GM12875 (cell line): ENCODE results near the gene TFDP1.
"Not testable (repeated sequence)": the region's sequence is repeated elsewhere in the genome, so short reads cannot be mapped to it uniquely, and the experiment has no call there.

Source experiments
- H3K4me3 ChIP-seq: one replicate; pipeline ENCODE4 v1.5.1; 2011; ENCODE audit warnings: low read depth, low read length, control low read depth
- TF ChIP-seq, protein P1 (sequence below): IDR thresholded peaks from 2 replicates; pipeline ENCODE4 v1.5.1; 2011; ENCODE audit warnings: low read depth, mild to moderate bottlenecking, control low read depth, inconsistent platforms, low read length, moderate library complexity, borderline replicate concordance; ENCODE audit not compliant: insufficient read depth

Gene TFDP1

DNA sequence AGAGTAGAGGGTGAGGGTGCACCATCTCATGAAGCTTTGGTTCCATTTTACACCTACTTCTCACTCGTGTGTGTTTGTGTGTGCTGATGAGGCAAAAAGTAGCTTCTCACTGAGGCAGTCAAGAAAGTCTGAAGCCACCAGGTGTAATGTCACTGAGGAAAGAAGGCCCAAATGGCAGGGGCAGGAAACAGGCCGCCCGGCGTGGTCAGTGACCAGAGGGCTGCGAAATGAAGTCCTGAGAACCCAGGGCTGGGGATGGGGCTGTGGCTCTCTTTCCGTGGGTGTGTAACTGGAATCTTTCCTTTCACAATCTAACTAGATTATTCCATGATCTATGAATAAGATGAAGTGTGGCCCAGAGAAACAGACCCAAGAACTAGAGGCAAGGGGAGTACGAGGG is 25.5 kb upstream of the TFDP1 start:
- TF ChIP-seq, protein P1, sequence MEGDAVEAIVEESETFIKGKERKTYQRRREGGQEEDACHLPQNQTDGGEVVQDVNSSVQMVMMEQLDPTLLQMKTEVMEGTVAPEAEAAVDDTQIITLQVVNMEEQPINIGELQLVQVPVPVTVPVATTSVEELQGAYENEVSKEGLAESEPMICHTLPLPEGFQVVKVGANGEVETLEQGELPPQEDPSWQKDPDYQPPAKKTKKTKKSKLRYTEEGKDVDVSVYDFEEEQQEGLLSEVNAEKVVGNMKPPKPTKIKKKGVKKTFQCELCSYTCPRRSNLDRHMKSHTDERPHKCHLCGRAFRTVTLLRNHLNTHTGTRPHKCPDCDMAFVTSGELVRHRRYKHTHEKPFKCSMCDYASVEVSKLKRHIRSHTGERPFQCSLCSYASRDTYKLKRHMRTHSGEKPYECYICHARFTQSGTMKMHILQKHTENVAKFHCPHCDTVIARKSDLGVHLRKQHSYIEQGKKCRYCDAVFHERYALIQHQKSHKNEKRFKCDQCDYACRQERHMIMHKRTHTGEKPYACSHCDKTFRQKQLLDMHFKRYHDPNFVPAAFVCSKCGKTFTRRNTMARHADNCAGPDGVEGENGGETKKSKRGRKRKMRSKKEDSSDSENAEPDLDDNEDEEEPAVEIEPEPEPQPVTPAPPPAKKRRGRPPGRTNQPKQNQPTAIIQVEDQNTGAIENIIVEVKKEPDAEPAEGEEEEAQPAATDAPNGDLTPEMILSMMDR = no peak

DNA sequence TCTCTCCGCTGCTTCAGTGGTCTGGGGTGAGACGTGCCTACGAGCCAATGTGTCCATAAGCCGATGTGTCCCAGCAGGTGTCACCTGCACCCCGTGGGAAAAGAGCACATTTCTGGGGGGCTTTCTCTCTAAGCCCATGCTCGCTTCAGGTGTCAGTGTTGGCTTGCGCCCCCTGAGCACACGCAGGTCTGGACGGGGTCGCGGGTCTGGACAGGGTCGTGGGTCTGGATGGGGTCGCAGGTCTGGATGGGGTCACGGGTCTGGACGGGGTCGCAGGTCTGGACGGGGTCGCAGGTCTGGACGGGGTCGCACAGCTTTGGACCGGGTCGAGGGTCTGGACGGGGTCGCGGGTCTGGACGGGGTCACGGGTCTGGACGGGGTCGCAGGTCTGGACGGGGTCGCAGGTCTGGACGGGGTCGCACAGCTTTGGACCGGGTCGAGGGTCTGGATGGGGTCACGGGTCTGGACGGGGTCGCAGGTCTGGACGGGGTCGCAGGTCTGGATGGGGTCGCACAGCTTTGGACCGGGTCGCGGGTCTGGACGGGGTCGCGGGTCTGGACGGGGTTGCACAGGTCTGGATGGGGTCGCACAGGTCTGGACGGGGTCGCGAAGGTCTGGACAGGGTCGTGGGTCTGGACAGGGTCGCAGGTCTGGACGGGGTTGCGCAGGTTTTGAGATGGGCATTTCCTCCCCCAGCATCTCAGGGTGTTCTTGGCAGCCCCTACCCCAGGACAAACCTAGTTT is 24.5 kb upstream of the TFDP1 start:
- TF ChIP-seq, protein P1 = no peak
- no peak overlapping the region for H3K4me3 ChIP-seq

More for the DNA sequence above, 25.5 kb upstream of the TFDP1 start:
- no peak overlapping the region for H3K4me3 ChIP-seq

DNA sequence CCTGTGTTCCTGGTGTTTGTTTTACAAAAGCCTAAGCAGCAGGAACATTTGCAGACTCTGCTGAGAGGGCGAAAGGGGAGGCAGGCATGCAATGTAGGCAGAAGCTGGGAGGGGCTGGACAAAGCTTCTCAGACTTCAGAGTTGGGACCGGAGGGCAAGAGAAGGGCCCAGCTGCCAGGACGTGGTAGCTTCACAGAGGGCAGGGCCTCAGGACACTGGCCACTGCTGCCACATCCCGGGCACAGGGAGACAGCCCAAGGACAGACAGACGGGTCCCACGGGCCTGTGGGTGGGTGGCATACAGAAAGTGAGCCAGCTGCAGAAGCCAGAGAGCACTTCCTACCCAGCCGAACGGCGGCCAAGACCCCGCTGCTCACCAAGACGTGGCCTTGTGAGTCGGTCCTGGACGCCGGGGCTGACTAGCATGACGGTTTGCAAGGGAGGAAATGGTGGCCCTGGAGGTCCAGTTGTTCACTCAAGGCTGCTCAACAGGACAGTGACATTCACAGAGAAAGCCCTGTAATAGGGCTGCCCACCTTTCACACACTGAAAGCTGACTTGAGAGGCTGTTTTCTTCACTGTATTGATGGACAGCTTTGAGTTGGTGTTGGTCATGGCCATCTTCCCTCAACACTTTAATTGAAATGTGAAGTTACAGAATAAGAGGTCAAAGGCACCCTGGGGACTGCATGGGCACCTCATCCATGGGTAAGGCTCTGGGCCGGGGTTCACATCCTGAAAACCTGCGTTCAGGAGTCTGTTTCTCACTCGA is 23.7 kb upstream of the TFDP1 start:
- no peak overlapping the region for H3K4me3 ChIP-seq
- TF ChIP-seq, protein P1 = no peak

DNA sequence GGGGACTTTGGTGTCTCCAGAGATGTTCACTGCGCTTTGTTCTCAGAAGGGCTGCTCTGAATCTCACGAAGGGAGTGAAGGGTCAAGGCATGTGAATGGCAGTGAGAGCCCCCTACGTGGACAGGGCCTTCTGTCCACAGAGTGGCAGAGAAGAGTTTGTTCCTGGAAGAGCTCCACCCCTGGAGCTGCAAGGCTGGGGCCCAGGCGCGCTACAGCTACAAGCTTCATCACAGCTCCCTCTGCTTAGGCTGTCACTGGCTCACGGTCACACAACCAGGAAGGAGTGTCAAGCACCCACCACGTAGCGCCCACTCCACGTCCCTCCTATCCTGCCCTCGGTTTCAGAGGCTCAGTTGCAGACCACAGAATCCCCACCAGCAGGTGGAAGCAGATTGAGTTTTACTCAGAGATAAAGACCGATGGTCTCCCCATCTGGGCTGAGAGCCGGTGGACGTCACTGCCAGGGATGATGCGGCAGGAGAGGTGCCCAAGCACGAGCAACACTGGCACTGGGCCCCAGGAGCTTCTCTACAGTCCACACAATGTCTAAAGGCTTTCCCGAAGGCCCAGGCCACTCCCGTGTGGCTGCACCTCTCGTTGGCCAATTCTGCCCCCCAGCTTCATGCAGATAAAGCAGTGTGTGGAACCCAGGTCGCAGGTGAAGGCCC is 23.0 kb upstream of the TFDP1 start:
- TF ChIP-seq, protein P1 = no peak
- no peak overlapping the region for H3K4me3 ChIP-seq

DNA sequence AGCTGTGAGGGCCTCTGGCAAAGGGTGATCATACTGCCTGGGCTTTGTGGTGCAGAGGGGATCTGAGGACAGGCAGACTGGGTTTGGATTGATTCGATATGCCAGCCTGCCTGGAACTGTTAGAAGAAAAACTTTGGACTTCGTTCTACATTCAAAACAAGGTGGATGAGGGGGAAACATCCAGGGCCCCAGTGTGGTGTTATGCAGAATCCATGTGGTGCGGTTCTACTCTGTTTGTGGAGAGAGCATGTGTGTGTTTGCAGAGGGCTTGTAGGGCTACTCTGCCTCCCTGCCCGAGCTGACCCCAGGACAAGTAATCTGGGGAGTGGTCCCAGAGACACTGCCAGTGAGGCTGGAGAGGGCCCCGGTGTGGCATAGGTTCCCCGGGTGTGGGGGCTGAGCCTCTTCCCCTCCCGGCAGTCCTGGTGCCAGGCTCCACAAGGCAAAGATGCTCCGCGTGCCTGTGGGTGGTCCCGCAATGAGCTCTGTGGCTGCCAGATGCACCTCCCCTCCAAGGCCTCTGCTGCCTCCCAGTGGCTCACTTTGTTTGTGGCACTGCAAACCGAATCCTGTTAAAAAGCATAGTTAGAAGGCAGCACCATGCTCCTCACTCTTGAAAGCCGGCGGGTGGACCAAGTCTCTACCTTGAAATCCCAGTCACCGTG is 22.3 kb upstream of the TFDP1 start:
- H3K4me3 ChIP-seq = no peak overlapping the region
- TF ChIP-seq, protein P1 = peak; percentile 82

DNA sequence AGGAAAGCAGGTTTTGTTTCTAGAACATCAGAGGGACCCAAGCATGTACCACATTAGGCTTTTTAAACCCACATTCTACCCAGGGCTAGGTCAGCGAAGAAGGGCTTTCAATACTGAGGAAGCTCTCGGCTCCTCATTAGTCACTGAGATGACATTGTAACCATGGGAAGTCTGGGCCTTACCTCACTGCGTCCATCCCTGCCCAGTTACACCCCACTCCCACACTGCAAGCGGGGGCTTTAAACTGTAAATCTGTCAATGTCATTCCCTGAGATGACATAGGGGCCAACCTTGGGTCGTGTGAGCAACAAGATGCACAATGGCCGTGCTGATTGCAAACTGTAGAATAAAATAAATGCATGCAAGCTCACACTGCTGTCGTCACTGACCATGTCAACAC is 21.7 kb upstream of the TFDP1 start:
- no peak overlapping the region for H3K4me3 ChIP-seq
- TF ChIP-seq, protein P1 = no peak

DNA sequence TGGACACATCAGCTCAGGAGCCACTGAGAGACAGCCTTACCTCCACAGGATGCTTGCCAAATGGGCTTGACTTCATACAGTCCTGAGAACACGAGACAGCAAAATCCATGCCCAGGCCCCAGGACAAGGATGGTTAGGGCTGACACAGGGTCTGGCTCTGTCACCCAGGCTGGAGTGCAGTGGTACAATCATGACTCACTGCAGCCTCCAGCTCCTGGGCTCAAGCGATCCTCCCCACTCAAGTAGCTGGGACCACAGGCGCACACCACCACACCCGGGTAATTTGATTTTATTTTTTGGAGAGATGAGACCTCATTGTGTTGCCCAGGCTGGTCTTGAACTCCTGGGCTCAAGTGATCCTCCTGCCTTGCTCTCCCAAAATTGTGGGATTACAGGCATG is 21.0 kb upstream of the TFDP1 start:
- not testable (repeated sequence) for H3K4me3 ChIP-seq
